Muscle of arm (tissue), 12 donors: ENCODE data around the gene GPR107. TPM values are rescaled to one million over a fixed set of nuclear protein-coding genes. Genes with fewer than 3 reads are reported as not detected.

Source experiments
- DNase-seq: peaks from one replicate; pipeline ENCODE4 v3.0.0-alpha.2; 2013
- polyA plus RNA-seq, 12 donors: library from polyadenylated mRNA; unstranded; fragments of 120-200 nt; gene quantifications; one replicate each; pipeline ENCODE4 v1.2.1, GENCODE V29; 2013; ENCODE audit not compliant: insufficient read length in 12 of 12

GPR107 gene
- polyA plus RNA-seq, 12 donors, result 32.6 to 40.6 (median 37.8) TPM; not detected in 1

DNA sequence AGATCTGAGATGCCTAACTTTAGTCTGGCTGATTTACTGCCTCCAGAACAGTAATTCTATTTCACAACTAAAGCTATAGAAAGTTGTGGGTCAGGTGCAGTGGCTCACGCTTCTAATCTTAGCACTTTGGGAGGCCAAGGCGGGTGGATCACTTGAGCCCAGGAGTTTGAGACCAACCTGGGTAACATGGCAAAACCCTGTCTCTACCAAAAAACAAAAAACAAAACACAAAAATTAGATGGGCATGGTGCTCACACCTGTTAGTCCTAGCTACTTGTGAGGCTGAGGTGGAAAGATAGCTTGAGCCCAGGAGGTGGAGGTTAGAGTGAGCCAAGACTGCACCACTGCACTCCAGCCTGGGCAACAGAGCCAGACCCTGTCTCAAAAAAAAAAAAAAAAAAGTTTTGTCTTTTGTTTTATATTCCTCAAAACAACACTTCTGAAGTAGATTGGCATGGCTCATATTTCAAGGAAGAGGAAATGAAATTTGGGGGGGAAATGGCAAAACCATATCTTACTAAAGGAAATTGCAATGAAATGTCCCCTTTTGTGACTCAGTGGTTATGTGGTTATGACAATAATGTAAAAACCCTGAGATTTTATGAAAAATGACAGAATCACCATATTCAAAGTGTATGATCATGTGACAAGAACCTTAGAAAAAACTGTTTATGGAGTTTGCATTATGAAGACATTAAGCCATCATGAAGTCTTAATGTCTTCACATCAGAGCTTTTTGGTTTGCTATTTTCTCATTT lies 26.9 kb upstream of the GPR107 start:
- DNase-seq, result no peak

DNA sequence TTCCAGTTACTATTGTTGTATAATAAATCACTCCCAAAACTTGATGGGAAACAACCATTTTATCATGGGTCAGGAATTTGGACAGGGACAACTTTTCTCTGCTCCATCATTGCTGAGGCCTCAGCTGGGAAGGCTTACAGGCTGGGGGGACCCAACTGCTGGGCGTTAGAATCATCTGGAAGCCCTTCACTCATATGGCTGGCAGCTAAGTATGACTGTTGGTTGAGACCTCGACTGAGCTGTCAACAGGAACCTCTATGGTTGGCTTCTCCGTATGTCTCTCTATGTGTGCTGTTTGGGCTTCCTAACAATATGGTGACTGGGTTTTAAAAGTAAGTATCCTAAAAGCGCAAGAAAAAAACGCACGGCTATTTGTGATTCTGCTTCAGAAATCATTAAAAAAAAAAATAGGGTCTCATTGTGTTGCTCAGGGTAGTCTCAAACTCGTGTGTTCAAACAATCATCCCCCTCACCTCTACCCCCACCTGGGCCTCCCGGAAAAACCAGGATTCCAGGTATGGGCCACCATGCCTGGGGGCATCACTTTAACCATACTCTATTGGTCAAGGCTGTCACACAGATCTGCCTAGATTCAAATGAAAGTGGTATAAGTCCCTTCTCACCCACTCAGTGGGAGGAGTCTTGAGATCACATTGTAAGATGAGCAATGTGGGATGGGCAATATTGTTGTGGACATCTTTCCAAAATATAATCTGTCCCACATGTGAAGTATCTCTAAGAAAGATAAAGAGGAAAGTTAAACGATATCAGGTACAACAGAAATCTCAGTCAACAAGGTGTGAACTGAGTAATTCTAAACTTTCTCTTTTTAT lies 26.0 kb upstream of the GPR107 start:
- no peak for DNase-seq

DNA sequence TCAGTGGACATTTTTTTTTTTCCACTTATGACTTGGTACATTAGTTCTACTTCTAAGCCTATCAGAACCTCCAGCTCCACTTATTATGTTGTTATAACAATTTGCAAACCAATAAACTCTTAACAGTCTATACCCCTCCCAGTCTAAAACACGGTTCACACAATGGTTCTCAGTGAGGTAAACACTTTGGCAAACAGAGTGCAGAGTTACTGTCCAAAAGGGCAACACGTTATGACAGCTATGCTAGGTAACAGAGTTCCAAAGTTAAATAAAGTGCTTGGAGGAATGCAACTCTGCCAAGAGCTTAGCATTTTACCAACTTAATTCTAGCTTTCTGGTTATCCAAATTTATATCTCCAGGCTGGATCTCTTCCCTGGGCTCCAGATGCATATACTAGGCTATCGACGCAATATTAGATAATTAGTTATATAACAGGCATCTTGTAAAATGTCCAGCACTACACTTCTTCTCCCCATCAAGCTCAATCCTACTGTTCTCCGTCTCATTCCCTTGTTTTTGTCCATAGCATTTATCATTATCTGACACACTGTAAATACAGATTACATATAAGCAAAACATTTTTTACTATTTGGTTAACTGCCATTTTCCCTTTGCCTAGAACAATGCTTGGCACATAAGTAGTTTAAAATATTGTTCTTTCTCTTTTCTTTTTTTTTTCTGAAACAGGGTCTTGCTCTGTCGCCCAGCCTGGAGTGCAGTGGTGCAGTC lies 25.0 kb upstream of the GPR107 start:
- DNase-seq, result no peak

DNA sequence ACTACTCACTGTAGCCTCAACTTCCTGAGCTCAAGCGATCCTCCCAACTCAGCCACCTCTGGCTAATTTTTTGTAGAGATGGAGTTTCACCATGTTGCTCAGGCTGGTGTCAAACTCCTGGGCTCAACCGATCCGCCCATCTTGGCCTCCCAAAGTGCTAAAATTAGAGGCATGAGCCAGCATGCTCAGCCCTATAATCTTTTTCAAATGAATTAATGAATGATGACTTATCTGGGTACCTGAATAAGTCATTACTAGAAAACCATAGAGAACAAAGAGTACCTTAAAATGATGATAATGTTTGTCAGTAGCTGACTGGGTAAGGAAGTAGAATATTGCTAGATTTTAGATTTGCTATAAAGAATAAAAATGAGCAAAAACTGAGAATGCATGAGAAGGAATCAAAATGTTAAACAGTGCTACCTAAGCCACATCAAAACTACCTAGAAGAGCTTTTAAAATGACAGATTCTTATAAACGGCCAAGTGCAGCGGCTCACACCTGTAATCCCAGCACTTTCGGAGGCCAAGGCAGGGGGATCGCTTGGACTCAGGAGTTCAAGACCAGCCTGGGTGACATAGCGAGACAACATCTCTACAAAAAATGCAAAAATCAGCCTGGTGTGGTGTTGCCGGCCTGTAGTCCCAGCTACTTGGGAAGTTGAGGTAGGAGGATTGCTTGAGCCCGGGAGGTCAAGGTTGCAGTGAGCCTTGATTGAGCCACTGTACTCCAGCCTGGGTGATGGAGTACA lies 24.3 kb upstream of the GPR107 start:
- DNase-seq, result no peak

DNA sequence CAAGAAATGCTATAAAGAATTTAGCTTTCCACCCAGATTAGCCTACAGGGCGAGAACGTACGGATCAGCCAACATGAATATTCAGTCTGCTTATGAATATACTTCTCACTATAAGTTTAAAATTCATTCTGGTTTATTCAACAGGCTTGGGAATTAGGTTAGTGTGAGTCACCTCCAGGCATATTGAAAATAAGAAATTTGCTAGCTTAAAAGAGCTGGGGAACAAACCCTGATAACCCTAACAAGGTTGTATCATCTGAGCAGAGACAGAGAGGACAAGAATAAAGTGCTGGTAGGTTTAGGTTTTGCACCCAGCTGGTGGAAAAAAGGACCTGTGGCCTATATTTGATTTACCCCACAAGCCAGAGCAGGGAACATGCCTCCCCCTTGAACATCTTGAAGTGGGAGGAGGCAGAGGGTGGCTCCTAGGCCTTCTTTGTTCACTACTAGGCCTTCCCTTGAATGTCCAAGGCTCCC lies 23.0 kb upstream of the GPR107 start:
- no peak for DNase-seq

DNA sequence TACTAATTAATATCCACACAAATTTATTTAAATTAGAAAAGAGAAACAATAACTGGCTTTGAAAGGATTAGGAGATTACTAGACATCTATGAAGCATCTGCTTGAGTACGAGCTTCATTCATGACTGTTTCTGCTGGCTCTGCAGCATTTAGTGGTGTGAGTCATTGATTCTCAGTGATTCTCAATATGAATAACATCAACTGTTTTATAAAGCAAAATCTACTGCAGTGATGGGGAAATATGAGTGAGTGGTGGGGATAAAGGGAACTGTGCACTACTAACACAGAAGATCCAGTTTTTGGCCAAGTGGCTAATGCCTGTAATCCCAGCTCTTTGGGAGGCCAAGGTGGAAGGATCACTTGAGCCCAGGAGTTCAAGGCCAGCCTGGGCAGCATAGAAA lies 19.1 kb upstream of the GPR107 start:
- DNase-seq, result no peak

DNA sequence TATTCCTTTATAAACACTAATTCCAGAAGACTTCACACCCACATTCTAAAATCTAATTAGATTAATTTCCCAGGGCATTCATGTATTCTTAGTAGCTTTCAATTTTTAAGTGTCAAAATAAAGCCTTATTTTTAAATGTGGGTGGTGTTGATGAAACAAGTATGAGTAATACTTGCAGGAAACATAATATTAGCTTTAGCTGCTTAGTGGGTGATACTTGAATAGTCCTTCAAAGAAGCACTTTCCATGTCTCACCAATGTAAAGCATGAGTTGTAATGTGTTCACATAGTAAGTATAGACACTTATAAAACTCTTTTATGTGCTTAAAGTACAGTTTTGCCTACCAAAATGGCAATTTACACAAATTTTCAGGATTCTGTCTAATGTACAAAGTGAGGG lies 17.6 kb upstream of the GPR107 start:
- no peak for DNase-seq

DNA sequence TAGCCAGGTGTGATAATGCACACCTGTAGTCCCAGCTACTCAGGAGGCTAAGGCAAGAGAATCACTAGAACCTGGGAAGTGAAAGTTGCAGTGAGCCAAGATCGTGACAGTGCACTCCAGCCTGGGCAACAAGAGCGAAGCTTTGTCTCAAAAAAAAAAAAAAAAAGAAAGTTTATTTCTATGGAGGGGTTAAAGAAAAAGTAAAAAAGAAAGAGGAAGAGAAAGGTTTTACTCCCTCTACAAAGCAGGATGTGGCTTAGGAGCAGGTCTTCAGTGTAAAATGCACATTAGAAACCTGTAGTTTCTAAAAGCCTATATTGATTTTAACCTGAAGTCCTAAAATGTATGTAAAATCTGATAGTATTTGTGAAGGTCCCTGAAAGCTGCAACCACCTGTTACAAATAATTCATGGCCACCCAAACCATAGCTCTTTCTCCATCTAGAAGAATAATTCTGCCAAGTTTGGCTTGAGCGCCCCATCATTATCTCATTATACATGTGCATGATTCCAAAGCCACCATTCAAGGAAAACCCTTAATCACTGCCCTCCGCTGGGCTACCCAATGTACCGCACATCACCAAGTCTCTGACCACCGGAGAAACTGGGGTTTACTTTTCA lies 14.1 kb upstream of the GPR107 start:
- DNase-seq, result no peak

DNA sequence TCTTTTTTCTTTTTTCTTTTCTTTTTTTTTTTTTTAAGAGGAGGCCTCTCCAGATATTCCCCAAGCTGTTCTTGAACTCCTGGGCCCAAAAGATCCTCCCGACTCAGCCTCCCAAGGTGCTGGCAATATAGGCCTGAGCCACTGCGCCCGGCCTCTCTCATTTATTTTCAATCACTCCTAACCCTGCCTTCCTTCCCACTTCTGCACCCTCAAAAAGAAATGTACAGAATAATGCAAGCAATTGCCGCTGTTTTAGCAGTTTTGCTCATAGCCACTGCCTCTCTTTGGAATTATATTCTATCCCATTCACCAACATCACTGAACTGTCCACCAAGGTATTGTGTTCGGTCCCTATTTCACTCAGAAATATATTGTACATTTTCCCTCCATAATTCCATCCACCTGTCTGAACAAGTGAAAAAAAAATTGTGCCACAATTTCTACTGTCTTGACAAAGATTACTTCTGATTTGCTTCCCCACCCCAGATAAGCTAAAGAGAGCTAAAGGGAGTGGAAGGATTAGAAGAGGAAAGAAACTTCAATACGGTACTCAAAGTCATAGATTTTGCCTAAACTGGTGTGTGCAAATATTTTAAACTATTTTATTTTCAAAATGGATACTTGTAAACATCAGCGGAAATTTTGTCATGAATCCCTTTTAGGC lies 12.6 kb upstream of the GPR107 start:
- no peak for DNase-seq

DNA sequence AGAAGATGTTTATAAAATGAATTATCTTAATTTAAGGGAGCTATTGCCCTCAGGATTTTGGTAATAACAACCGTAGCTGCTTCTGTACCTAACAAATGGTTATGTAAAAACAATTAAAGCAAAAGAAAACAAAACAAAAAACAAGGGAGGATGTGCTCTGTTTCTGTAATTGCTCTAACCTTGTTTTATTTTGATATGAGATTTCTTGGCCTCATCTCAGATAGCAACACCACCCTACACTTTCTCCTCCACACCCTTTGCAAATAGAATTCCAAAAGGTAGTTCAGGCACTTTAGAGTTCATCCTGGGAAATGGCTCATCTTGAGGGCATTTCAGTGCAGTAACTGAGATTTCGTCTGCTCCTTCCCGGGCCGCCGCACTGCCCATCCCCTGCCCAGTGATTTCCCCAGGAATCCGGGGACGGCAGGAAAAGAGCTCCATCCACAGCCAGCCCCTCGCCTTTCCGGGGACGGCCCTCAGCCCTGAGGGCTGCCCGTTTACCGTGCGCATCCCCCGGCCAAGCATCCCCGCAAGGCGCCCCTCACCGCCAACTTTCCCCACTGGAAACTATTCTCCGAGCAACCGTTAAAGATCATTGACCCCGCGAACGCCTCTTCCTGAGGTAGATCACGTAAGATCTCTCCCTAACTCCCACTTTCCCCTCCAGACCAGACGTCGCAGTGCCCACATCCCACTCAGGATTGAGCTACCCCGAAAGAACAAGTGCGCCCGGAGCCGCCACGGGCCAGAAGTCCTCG lies 11.9 kb upstream of the GPR107 start:
- DNase-seq, result no peak

DNA sequence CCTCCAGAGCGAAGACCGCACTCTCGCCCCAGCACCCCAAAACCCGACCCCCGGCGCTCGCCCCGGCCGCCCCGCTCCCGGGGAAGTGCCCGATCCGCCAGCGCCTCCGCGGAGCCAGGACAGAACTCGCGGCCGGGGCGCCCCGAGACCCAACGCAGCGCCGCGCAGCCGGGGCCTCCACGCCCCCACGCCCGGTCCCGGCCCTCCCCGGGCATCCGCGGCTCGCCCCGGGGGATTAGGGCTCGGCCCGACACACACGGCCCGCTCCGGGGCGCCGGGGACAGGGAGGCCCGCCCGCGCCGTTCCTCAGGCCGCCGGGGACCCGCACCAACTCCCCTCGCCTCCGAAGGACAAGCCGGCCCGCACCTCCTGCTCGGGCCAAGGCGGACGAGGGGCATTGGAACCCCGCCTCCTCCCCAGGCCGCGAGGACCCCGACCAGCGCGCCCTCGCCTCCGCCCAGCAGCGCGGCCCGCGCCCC lies 11.3 kb upstream of the GPR107 start:
- DNase-seq, result no peak

DNA sequence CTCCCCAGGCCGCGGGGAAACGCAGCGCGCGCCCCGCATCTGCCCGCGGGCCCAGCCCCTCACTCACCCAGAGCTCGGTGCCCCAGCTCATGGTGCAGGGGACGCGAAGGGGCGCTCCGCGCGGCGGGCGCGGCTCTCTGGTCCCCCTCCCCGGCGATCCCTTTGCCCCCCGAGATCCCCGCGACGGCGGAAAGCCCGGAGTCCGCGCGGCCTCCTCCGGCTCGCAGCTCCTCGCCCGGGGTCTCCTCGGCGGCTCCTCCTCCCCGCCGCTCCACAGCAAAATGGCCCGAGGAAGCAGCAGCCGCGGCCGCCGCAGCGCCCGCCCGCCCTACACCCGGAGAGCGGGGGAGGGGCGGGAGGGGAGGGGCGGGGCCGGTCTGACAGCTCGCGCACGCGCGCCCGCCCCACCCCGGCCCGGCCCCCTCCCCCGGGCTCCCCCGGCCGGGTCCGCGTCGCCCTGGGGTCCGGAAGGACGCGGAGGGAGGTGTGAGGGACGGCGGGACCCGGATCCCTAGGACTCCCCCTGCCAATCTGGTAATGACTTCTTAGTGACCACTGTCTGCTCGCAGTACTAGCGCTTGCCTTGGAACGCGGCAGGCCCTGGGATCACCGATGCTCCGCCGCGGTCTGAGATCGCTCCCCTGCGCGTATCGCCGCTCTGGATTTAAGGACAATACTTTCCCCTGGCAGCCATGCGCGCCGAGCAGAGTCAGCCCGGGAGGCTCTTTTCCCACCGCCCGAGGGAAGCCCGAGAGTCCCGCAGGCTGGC lies 10.6 kb upstream of the GPR107 start, which contains the start of gene FNBP1:
FNBP1 (minus strand) TSS at position 305 of the 769 bp plus-strand sequence; CDS start at position 91, 214 bp downstream.
- DNase-seq, result peak; percentile 81

DNA sequence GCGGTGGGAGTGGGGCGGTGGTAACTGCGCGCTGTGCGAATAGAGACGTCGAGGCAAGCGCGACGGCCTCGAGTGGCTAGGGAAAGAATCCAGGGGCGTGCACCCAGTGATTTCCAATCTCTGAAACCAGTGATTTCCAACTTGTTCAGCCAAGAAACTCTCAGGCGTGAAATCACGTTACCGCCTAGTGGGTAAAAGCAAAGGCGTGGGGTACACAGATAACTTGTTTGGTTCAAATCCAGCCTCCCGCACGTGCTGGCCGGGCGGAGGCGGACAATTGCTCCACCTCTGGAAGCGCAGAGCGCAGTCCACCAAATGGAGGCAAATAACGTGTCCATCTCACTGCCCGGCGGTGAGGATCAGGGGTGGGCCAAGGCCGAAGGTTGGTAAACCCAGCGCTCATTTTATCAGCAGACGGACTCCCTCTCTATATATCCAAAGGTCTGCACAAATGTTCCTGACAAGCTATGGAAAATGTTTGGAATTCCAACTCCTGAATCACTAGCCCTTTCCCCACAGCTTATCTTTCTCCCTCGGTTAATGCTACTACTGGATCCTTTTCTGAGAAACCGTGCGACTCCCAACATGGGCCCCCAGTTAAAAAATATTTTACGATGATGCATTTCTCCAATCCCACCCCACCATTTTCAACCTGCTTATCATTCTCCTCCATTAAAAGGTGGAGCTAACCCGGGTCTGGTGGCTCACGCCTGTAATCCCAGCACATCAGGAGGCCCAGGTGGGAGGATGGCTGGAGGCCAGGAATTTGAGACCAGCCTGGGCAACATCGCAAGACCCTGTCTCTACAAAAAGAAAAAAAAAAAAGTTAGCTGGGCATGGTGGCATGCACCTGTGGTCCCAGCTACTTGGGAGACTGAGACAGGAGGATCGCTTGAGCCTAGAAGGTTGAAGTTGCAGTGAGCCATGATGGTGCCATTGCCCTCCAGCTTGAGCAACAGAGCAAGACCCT lies 9.8 kb upstream of the GPR107 start:
- peak; percentile 72 for DNase-seq

DNA sequence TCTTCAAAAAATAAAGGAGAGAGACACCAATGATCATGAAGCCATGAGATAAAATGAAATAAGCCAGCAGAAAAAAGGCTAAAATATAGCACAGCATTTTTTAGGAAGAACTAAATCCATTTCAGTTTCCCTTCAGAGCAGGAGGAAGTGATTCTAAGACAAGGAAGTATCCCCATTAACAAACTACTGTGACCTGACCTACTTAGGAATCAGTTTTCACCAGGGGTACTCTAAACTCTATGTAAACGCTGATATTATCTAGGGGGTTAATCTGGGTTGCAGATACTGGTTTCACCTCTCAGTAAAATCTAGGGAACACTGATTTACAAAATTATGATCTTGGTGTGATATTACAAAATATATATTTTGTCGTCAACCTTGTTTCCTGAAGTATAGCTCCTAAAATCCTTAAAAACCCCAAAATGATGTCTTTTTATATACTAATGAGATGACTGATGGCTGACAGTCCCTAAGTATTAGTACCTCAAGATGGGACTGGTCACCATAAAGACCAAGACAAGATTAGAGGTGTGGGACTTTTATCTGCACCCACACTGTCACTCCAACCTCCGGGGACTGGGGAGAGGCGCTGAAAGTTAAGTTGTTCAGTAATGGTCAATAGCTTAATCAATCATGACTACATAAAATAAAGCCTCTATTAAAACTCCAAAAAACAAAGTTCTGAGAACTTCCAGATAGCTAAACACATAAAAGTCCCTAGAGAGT lies 7.8 kb upstream of the GPR107 start:
- no peak for DNase-seq

DNA sequence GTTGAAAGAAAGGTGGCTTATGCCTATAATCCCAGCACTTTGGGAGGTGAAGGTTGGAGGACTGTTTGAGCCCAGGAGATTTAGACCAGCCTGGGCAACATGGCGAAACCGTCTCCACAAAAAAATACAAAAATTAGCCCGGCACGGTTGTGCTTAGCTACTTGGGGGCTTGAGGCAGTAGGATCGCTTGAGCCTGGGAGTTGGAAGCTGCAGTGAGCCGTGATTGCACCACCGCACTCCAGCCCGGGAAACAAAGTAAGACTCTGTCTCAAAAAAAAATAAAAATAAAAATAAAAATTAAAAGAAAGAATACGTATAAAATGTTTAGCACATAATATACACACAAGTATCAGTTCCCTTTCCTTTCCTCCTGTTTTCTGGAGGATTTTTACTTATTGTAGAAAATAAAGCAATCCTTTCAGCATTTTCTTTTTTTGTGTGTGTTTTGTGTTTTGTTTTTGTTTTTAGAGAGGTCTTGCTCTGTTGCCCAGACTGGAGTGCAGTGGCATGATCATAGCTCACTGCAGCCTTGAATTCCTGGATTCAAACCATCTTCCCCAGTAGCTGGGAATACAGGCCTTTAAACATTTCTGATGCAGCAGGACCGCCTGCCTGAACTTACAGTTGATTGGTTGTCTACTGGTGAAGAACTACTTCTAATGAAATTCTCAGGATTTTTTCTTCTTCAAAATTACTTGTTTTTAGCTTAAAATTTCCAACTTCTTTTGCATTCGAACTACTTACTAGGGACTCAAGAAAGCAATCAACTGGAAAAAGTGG lies 4.1 kb upstream of the GPR107 start:
- no peak for DNase-seq

DNA sequence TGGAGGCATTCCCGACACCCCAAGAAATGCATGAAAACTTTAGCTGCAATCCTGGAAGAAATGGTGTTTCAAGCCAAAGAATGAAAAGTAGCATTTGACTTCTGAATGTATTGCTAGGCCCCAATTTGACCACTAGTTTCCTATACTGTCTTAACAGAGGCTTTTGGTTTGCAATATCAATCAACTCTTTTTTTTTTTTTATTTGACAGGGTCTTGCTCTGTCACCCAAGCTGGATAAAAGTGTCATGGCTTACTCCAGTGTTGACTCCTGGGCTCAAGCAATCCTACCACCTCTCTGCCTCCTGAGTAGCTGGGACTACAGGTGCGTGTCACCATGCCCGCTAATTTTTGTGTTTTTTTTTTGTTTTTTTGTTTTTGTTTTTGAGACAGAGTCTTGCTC lies 3.2 kb upstream of the GPR107 start:
- no peak for DNase-seq
